Memory B cell (primary cell): ENCODE results near the gene CLEC6A.
"Not testable (repeated sequence)": the region's sequence is repeated elsewhere in the genome, so short reads cannot be mapped to it uniquely, and the experiment has no call there.

Experiments
- ATAC-seq: fragments of 150-1000 bp; cut with Tn5 transposase; 2 replicates; pipeline ENCODE4 v1.10.0; 2021; ENCODE audit warnings: low read depth, mild to moderate bottlenecking, moderate library complexity
- DNase-seq, 2 donors: peaks; one replicate each; pipeline ENCODE4 v3.0.0; 2022; ENCODE audit warnings: low spot score in 2 of 2
- H3K27ac Mint-ChIP-seq: one replicate; pipeline ENCODE4 v1.8.0; 2022; ENCODE audit warnings: mild to moderate bottlenecking, moderate library complexity, mixed read lengths
- H3K27me3 Mint-ChIP-seq: one replicate; pipeline ENCODE4 v1.8.0; 2022; ENCODE audit warnings: mixed read lengths
- H3K36me3 Mint-ChIP-seq: one replicate; pipeline ENCODE4 v1.8.0; 2022; ENCODE audit warnings: mild to moderate bottlenecking, mixed read lengths
- H3K4me1 Mint-ChIP-seq: one replicate; pipeline ENCODE4 v1.8.0; 2022; ENCODE audit warnings: mixed read lengths
- H3K4me3 Mint-ChIP-seq: one replicate; pipeline ENCODE4 v1.8.0; 2022; ENCODE audit warnings: mild to moderate bottlenecking, moderate library complexity, mixed read lengths
- H3K9me3 Mint-ChIP-seq: one replicate; pipeline ENCODE4 v1.8.0; 2022; ENCODE audit warnings: mixed read lengths

The CLEC6A gene

GRCh38 chr12:8455727-8456360, at the start of gene CLEC6A:
Gene CLEC6A (plus strand): TSS chr12:8455962. CDS start chr12:8456112, 150 bp downstream.
- peaks cover 13% of the 10 kb centered on the region for H3K27me3 Mint-ChIP-seq
- no peak within 1 kb of the TSS for H3K4me3 Mint-ChIP-seq
- H3K27ac Mint-ChIP-seq: no peak within 1 kb of the TSS
- no peaks in the 10 kb centered on the region for H3K36me3 Mint-ChIP-seq
- no peak for ATAC-seq
- H3K4me1 Mint-ChIP-seq: peaks cover 3% of the 10 kb centered on the region
- peaks cover 2% of the 10 kb centered on the region for H3K9me3 Mint-ChIP-seq
- DNase-seq: no peak

GRCh38 chr12:8419576-8419975, 36.2 kb upstream of the CLEC6A start:
- not testable (repeated sequence) for H3K27ac Mint-ChIP-seq, H3K36me3 Mint-ChIP-seq, H3K4me3 Mint-ChIP-seq, H3K9me3 Mint-ChIP-seq, H3K4me1 Mint-ChIP-seq, DNase-seq, H3K27me3 Mint-ChIP-seq, ATAC-seq

- Mint-ChIP-seq H3K27me3 (no peaks in the 10 kb centered on the region), H3K4me1 (no peaks in the 10 kb centered on the region), H3K36me3 (no peaks in the 10 kb centered on the region), H3K4me3 (no peak overlapping the region), H3K27ac (no peak overlapping the region), H3K9me3 (no peaks in the 10 kb centered on the region)
- ATAC-seq: no peak
- no peak for DNase-seq
Measured at GRCh38 chr12:8420506-8420905, 35.3 kb upstream of the CLEC6A start.

GRCh38 chr12:8444536-8445278, 11.1 kb upstream of the CLEC6A start:
- not testable (repeated sequence) for DNase-seq, H3K36me3 Mint-ChIP-seq, H3K4me3 Mint-ChIP-seq, H3K9me3 Mint-ChIP-seq, H3K27ac Mint-ChIP-seq, ATAC-seq, H3K4me1 Mint-ChIP-seq, H3K27me3 Mint-ChIP-seq

GRCh38 chr12:8445731-8446130, 10.0 kb upstream of the CLEC6A start:
- no peak for ATAC-seq
- no peak for DNase-seq
- Mint-ChIP-seq H3K27me3 (peaks cover 5% of the 10 kb centered on the region), H3K4me1 (peaks cover 2% of the 10 kb centered on the region), H3K9me3 (no peaks in the 10 kb centered on the region), H3K27ac (no peak overlapping the region), H3K4me3 (no peak overlapping the region), H3K36me3 (no peaks in the 10 kb centered on the region)

GRCh38 chr12:8446642-8447547, 8.9 kb upstream of the CLEC6A start:
- no peak overlapping the region for H3K4me3 Mint-ChIP-seq
- no peak for ATAC-seq
- DNase-seq: no peak
- H3K27me3 Mint-ChIP-seq: peaks cover 4% of the 10 kb centered on the region
- H3K4me1 Mint-ChIP-seq: peaks cover 2% of the 10 kb centered on the region
- H3K9me3 Mint-ChIP-seq: no peaks in the 10 kb centered on the region
- H3K36me3 Mint-ChIP-seq: no peaks in the 10 kb centered on the region
- H3K27ac Mint-ChIP-seq: no peak overlapping the region

GRCh38 chr12:8449355-8449859, 6.4 kb upstream of the CLEC6A start:
- no peaks in the 10 kb centered on the region for H3K9me3 Mint-ChIP-seq
- no peak overlapping the region for H3K27ac Mint-ChIP-seq
- no peaks in the 10 kb centered on the region for H3K36me3 Mint-ChIP-seq
- no peak overlapping the region for H3K4me3 Mint-ChIP-seq
- peaks cover 2% of the 10 kb centered on the region for H3K4me1 Mint-ChIP-seq
- peaks cover 5% of the 10 kb centered on the region for H3K27me3 Mint-ChIP-seq
- ATAC-seq (no peak), DNase-seq (no peak)

GRCh38 chr12:8452036-8452435, 3.7 kb upstream of the CLEC6A start:
- Mint-ChIP-seq H3K9me3 (no peaks in the 10 kb centered on the region), H3K27ac (no peak overlapping the region), H3K4me1 (peaks cover 5% of the 10 kb centered on the region), H3K27me3 (peaks cover 8% of the 10 kb centered on the region), H3K4me3 (no peak overlapping the region), H3K36me3 (no peaks in the 10 kb centered on the region)
- ATAC-seq (no peak), DNase-seq (no peak)

- H3K36me3 Mint-ChIP-seq: no peaks in the 10 kb centered on the region
- H3K27me3 Mint-ChIP-seq: peaks cover 10% of the 10 kb centered on the region
- H3K9me3 Mint-ChIP-seq: no peaks in the 10 kb centered on the region
- peaks cover 5% of the 10 kb centered on the region for H3K4me1 Mint-ChIP-seq
- DNase-seq: no peak
- H3K27ac Mint-ChIP-seq: no peak overlapping the region
- H3K4me3 Mint-ChIP-seq: no peak overlapping the region
- no peak for ATAC-seq
Measured at GRCh38 chr12:8453021-8453513, 2.7 kb upstream of the CLEC6A start.

GRCh38 chr12:8453796-8454195, 2.0 kb upstream of the CLEC6A start:
- Mint-ChIP-seq H3K36me3 (no peaks in the 10 kb centered on the region), H3K27me3 (peaks cover 13% of the 10 kb centered on the region)

GRCh38 chr12:8455271-8455670, 491 bp upstream of the CLEC6A start:
- no peak for ATAC-seq
- Mint-ChIP-seq H3K9me3 (peaks cover 2% of the 10 kb centered on the region), H3K4me3 (no peak overlapping the region), H3K4me1 (peaks cover 3% of the 10 kb centered on the region), H3K27me3 (peaks cover 13% of the 10 kb centered on the region), H3K36me3 (no peaks in the 10 kb centered on the region), H3K27ac (no peak overlapping the region)
- DNase-seq: no peak

More at GRCh38 chr12:8453796-8454195, 2.0 kb upstream of the CLEC6A start:
- Mint-ChIP-seq H3K4me3 (no peak overlapping the region), H3K9me3 (no peaks in the 10 kb centered on the region), H3K27ac (no peak overlapping the region), H3K4me1 (peaks cover 5% of the 10 kb centered on the region)
- DNase-seq (no peak), ATAC-seq (no peak)

- Mint-ChIP-seq H3K4me1 (no peaks in the 10 kb centered on the region), H3K9me3 (peaks cover 2% of the 10 kb centered on the region), H3K36me3 (no peaks in the 10 kb centered on the region), H3K27ac (no peak overlapping the region), H3K27me3 (peaks cover 6% of the 10 kb centered on the region), H3K4me3 (no peak overlapping the region)
- DNase-seq (no peak), ATAC-seq (no peak)
Measured at GRCh38 chr12:8461426-8461825, 5.7 kb downstream of the CLEC6A start.

- Mint-ChIP-seq H3K9me3 (no peaks in the 10 kb centered on the region), H3K4me1 (no peaks in the 10 kb centered on the region), H3K36me3 (no peaks in the 10 kb centered on the region), H3K27me3 (peaks cover 3% of the 10 kb centered on the region), H3K4me3 (no peak overlapping the region), H3K27ac (no peak overlapping the region)
- ATAC-seq: no peak
- no peak for DNase-seq
Measured at GRCh38 chr12:8465301-8465996, 9.7 kb downstream of the CLEC6A start.
